GM23338 (cell line): Measurements from ENCODE around the gene PARL. TPM values are rescaled to one million over a fixed set of nuclear protein-coding genes. Genes with fewer than 3 reads are reported as not detected.

Source experiments
- ATAC-seq: fragments of 200-7000 bp; cut with Tn5 transposase; 3 replicates; pipeline ENCODE4 v1.9.1; 2020
- DNase-seq: peaks from one replicate; pipeline ENCODE4 v3.0.0-alpha.2; 2015; ENCODE audit warnings: low spot score
- H2AFZ ChIP-seq: fragments of 200-600 bp; sonication (generic); 2 replicates; pipeline ENCODE4 v1.8.0; 2016; ENCODE audit warnings: antibody characterized with exemption, mild to moderate bottlenecking, moderate library complexity
- H3F3A ChIP-seq: fragments of 200-600 bp; sonication (generic); replicated peaks from 2 replicates; pipeline ENCODE4 v1.8.0; 2017; ENCODE audit warnings: antibody characterized with exemption, mixed run types, low read depth
- H3K27ac ChIP-seq: fragments of 200-600 bp; sonication (generic); 2 replicates; pipeline ENCODE4 v1.6.1; 2016; ENCODE audit warnings: low read depth
- H3K27me3 ChIP-seq: fragments of 200-600 bp; sonication (generic); 2 replicates; pipeline ENCODE4 v1.8.0; 2016; ENCODE audit warnings: mild to moderate bottlenecking, mixed run types, moderate library complexity; ENCODE audit not compliant: insufficient read depth
- H3K36me3 ChIP-seq: fragments of 200-600 bp; sonication (generic); 2 replicates; pipeline ENCODE4 v1.8.0; 2016; ENCODE audit warnings: mild to moderate bottlenecking; ENCODE audit not compliant: insufficient read depth
- H3K4me1 ChIP-seq: fragments of 200-600 bp; sonication (generic); 2 replicates; pipeline ENCODE4 v1.8.0; 2016; ENCODE audit warnings: mild to moderate bottlenecking, moderate library complexity; ENCODE audit not compliant: insufficient read depth
- H3K4me2 ChIP-seq: fragments of 200-600 bp; sonication (generic); 2 replicates; pipeline ENCODE4 v1.7.1; 2017; ENCODE audit warnings: mixed run types
- H3K4me3 ChIP-seq: fragments of 200-600 bp; sonication (generic); 2 replicates; pipeline ENCODE4 v1.6.1; 2016; ENCODE audit warnings: mixed run types
- H3K79me2 ChIP-seq: fragments of 200-600 bp; sonication (generic); replicated peaks from 2 replicates; pipeline ENCODE4 v1.8.0; 2017; ENCODE audit warnings: mild to moderate bottlenecking; ENCODE audit not compliant: insufficient read depth
- H3K9me2 ChIP-seq: fragments of 200-600 bp; sonication (generic); 2 replicates; pipeline ENCODE4 v1.8.0; 2017; ENCODE audit not compliant: insufficient read depth
- H4K20me1 ChIP-seq: fragments of 200-600 bp; sonication (generic); replicated peaks from 2 replicates; pipeline ENCODE4 v1.8.0; 2017; ENCODE audit warnings: mild to moderate bottlenecking; ENCODE audit not compliant: insufficient read depth
- H3K27ac Mint-ChIP-seq: 2 replicates; pipeline ENCODE4 v1.8.0; 2020; ENCODE audit warnings: inconsistent platforms, mild to moderate bottlenecking, moderate library complexity, mixed read lengths
- H3K27me3 Mint-ChIP-seq: 3 replicates; pipeline ENCODE4 v1.8.0; 2022; ENCODE audit warnings: low read depth, mild to moderate bottlenecking, moderate library complexity, mixed read lengths, inconsistent platforms; ENCODE audit not compliant: insufficient read depth, poor library complexity
- H3K36me3 Mint-ChIP-seq: 3 replicates; pipeline ENCODE4 v1.8.0; 2021; ENCODE audit warnings: low read depth, mild to moderate bottlenecking, inconsistent platforms, moderate library complexity, mixed read lengths
- H3K4me1 Mint-ChIP-seq: 3 replicates; pipeline ENCODE4 v1.8.0; 2020; ENCODE audit warnings: mild to moderate bottlenecking, inconsistent platforms, mixed read lengths
- H3K4me3 Mint-ChIP-seq: 3 replicates; pipeline ENCODE4 v1.8.0; 2021; ENCODE audit warnings: moderate library complexity, mild to moderate bottlenecking, inconsistent platforms, mixed read lengths
- H3K9me3 Mint-ChIP-seq: 3 replicates; pipeline ENCODE4 v1.8.0; 2020; ENCODE audit warnings: moderate library complexity, mild to moderate bottlenecking, inconsistent platforms, mixed read lengths
- CREB1 ChIP-seq: fragments of 250-450 bp; sonication (Bioruptor Pico); IDR thresholded peaks from 2 replicates; pipeline ENCODE4 v1.5.0; 2020; ENCODE audit warnings: low read depth, mild to moderate bottlenecking, moderate library complexity
- EZH2phosphoT487 ChIP-seq: fragments of 200-600 bp; sonication (generic); IDR thresholded peaks from one replicate; pipeline ENCODE4 v1.8.1; 2018; ENCODE audit warnings: antibody characterized with exemption; ENCODE audit not compliant: unreplicated experiment
- JUNB ChIP-seq: IDR thresholded peaks from one replicate; pipeline ENCODE4 v1.6.1; 2016; ENCODE audit warnings: antibody characterized with exemption; ENCODE audit not compliant: unreplicated experiment
- NANOG ChIP-seq: IDR thresholded peaks from 2 replicates; pipeline ENCODE4 v1.6.1; 2016; ENCODE audit warnings: antibody characterized with exemption, borderline replicate concordance
- POLR2AphosphoS5 ChIP-seq: IDR thresholded peaks from 2 replicates; pipeline ENCODE4 v1.6.1; 2016; ENCODE audit warnings: antibody characterized with exemption, low read depth
- ZNF114 ChIP-seq: fragments of 250-450 bp; sonication (Bioruptor Pico); IDR thresholded peaks from 2 replicates; pipeline ENCODE4 v1.5.0; 2020; ENCODE audit warnings: mild to moderate bottlenecking, moderate library complexity
- ZNF331 ChIP-seq: fragments of 250-450 bp; sonication (Bioruptor Pico); IDR thresholded peaks from 2 replicates; pipeline ENCODE4 v1.5.0; 2020; ENCODE audit warnings: low read depth, mild to moderate bottlenecking, moderate library complexity
- polyA plus RNA-seq: library from polyadenylated mRNA; unstranded; fragments of >200 nt; fragmentation: Nextera tagmentation; extraction: Ambion mirVana; gene quantifications from 2 replicates; pipeline ENCODE4 v1.2.1, GENCODE V29; 2016
- total RNA-seq: library from RNA; depleted of rRNA; stranded (reverse); fragments of >200 nt; shearing (Covaris generic); gene quantifications from 2 replicates; pipeline ENCODE4 v1.2.3, GENCODE V29; 2014
- TF ChIP-seq, protein P1 (sequence below), 2 experiments: fragments of 200-600 bp in 1 of 2; sonication (generic) in 1 of 2; conservative IDR thresholded peaks; 2 replicates each; pipeline versions ENCODE4 v1.5.1 to v1.6.1; 2016 to 2017; ENCODE audit warnings: antibody characterized with exemption in 2 of 2, low read depth in 2 of 2, mild to moderate bottlenecking in 2 of 2, moderate library complexity in 1 of 2
- TF ChIP-seq, protein P2 (sequence below): fragments of 250-450 bp; sonication (Bioruptor Pico); IDR thresholded peaks from 2 replicates; pipeline ENCODE4 v1.5.0; 2020; ENCODE audit warnings: mild to moderate bottlenecking, moderate library complexity

PARL gene
- total and polyA plus RNA-seq, 2 experiments from 2014 or later = 67.5 to 78.7 TPM

DNA sequence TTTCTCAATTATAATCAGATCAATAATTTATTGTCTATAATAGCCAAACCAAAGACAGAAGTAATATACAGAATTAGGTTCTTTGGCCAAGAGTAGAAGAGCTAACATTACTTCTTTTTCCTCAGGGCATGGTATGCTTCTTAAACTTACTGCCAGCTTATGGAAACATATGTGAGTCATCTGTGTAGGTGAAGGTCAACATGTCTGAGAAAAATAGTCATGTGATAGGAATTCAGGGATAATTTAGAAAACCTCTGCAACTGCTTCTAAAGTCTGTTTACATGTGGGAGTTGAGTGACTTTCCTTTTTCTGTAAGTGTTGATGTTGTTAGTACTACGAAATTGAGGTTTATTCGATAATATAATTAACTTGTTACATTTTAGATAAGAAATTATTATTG lies 40.1 kb downstream of the PARL start:
- H3K4me2 ChIP-seq = no peak overlapping the region
- DNase-seq = no peak

DNA sequence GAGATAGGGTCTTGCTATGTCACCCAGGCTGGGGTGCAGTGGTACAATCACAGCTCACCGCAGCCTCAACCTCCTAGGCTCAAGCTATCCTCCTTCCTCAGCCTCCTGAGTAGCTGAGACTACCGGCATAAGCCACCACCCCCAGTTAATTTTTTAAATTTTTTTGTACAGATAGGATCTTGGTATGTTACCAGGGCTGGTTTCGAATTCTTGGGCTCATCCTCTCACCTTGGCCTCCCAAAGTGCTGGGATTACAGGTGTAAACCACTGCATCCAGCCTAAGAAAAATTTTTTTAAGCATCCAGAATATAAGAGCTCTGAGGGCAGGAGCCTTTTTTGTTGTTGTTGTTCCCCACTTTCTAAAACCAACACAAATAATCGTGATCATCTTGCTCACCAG lies 44.9 kb downstream of the PARL start:
- no peak for ATAC-seq
- peaks cover 58% of the 10 kb centered on the region for H3K36me3 Mint-ChIP-seq
- no peak for TF ChIP-seq ZNF331 (CRISPR knock-in tag)
- TF ChIP-seq, protein P1, sequence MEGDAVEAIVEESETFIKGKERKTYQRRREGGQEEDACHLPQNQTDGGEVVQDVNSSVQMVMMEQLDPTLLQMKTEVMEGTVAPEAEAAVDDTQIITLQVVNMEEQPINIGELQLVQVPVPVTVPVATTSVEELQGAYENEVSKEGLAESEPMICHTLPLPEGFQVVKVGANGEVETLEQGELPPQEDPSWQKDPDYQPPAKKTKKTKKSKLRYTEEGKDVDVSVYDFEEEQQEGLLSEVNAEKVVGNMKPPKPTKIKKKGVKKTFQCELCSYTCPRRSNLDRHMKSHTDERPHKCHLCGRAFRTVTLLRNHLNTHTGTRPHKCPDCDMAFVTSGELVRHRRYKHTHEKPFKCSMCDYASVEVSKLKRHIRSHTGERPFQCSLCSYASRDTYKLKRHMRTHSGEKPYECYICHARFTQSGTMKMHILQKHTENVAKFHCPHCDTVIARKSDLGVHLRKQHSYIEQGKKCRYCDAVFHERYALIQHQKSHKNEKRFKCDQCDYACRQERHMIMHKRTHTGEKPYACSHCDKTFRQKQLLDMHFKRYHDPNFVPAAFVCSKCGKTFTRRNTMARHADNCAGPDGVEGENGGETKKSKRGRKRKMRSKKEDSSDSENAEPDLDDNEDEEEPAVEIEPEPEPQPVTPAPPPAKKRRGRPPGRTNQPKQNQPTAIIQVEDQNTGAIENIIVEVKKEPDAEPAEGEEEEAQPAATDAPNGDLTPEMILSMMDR (conservative IDR thresholded peaks at IDR 0.05; ENCODE audit: low read depth in 2 of 2) = no peak
- TF ChIP-seq, protein P2, sequence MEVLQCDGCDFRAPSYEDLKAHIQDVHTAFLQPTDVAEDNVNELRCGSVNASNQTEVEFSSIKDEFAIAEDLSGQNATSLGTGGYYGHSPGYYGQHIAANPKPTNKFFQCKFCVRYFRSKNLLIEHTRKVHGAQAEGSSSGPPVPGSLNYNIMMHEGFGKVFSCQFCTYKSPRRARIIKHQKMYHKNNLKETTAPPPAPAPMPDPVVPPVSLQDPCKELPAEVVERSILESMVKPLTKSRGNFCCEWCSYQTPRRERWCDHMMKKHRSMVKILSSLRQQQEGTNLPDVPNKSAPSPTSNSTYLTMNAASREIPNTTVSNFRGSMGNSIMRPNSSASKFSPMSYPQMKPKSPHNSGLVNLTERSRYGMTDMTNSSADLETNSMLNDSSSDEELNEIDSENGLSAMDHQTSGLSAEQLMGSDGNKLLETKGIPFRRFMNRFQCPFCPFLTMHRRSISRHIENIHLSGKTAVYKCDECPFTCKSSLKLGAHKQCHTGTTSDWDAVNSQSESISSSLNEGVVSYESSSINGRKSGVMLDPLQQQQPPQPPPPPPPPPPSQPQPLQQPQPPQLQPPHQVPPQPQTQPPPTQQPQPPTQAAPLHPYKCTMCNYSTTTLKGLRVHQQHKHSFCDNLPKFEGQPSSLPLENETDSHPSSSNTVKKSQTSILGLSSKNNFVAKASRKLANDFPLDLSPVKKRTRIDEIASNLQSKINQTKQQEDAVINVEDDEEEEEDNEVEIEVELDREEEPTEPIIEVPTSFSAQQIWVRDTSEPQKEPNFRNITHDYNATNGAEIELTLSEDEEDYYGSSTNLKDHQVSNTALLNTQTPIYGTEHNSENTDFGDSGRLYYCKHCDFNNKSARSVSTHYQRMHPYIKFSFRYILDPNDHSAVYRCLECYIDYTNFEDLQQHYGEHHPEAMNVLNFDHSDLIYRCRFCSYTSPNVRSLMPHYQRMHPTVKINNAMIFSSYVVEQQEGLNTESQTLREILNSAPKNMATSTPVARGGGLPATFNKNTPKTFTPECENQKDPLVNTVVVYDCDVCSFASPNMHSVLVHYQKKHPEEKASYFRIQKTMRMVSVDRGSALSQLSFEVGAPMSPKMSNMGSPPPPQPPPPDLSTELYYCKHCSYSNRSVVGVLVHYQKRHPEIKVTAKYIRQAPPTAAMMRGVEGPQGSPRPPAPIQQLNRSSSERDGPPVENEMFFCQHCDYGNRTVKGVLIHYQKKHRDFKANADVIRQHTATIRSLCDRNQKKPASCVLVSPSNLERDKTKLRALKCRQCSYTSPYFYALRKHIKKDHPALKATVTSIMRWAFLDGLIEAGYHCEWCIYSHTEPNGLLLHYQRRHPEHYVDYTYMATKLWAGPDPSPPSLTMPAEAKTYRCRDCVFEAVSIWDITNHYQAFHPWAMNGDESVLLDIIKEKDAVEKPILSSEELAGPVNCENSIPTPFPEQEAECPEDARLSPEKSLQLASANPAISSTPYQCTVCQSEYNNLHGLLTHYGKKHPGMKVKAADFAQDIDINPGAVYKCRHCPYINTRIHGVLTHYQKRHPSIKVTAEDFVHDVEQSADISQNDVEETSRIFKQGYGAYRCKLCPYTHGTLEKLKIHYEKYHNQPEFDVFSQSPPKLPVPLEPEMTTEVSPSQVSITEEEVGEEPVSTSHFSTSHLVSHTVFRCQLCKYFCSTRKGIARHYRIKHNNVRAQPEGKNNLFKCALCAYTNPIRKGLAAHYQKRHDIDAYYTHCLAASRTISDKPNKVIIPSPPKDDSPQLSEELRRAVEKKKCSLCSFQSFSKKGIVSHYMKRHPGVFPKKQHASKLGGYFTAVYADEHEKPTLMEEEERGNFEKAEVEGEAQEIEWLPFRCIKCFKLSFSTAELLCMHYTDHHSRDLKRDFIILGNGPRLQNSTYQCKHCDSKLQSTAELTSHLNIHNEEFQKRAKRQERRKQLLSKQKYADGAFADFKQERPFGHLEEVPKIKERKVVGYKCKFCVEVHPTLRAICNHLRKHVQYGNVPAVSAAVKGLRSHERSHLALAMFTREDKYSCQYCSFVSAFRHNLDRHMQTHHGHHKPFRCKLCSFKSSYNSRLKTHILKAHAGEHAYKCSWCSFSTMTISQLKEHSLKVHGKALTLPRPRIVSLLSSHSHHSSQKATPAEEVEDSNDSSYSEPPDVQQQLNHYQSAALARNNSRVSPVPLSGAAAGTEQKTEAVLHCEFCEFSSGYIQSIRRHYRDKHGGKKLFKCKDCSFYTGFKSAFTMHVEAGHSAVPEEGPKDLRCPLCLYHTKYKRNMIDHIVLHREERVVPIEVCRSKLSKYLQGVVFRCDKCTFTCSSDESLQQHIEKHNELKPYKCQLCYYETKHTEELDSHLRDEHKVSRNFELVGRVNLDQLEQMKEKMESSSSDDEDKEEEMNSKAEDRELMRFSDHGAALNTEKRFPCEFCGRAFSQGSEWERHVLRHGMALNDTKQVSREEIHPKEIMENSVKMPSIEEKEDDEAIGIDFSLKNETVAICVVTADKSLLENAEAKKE (CRISPR knock-in tag) = no peak
- TF ChIP-seq NANOG = no peak

More for the DNA sequence above, 40.1 kb downstream of the PARL start:
- no peak for TF ChIP-seq EZH2phosphoT487
- no peak for TF ChIP-seq ZNF114
- no peak for TF ChIP-seq JUNB
- TF ChIP-seq POLR2AphosphoS5 = no peak
- TF ChIP-seq, protein P1 (conservative IDR thresholded peaks at IDR 0.05; ENCODE audit: low read depth in 2 of 2) = no peak
- TF ChIP-seq CREB1 (CRISPR knock-in tag) = no peak
- no peak overlapping the region for H3K4me3 ChIP-seq
- no peak for ATAC-seq
- H3K36me3 Mint-ChIP-seq = peaks cover 71% of the 10 kb centered on the region
- no peaks in the 10 kb centered on the region for H3K4me1 Mint-ChIP-seq
- H3F3A ChIP-seq = no peaks in the 10 kb centered on the region
- no peak overlapping the region for H3K27ac Mint-ChIP-seq
- H3K36me3 ChIP-seq = peaks cover 42% of the 10 kb centered on the region
- H3K4me3 Mint-ChIP-seq = no peak overlapping the region
- no peaks in the 10 kb centered on the region for H3K4me1 ChIP-seq
- no peak overlapping the region for H3K27ac ChIP-seq
- peaks cover 4% of the 10 kb centered on the region; the same call in 1 of the 2 replicates for H3K79me2 ChIP-seq
- no peaks in the 10 kb centered on the region for H3K27me3 Mint-ChIP-seq
- H3K9me3 Mint-ChIP-seq = no peaks in the 10 kb centered on the region
- no peaks in the 10 kb centered on the region for H3K9me2 ChIP-seq
- no peak overlapping the region for H2AFZ ChIP-seq
- no peaks in the 10 kb centered on the region for H3K27me3 ChIP-seq
- H4K20me1 ChIP-seq = no peaks in the 10 kb centered on the region

More for the DNA sequence above, 44.9 kb downstream of the PARL start:
- Histone ChIP-seq H3K4me2 (no peak overlapping the region), H3K4me3 (no peak overlapping the region), H3K4me1 (no peaks in the 10 kb centered on the region), H3F3A (no peaks in the 10 kb centered on the region), H4K20me1 (peaks cover 6% of the 10 kb centered on the region; the same call in 1 of the 2 replicates), H3K36me3 (peaks cover 23% of the 10 kb centered on the region), H3K79me2 (no peaks in the 10 kb centered on the region), H2AFZ (no peak overlapping the region), H3K27me3 (no peaks in the 10 kb centered on the region), H3K9me2 (no peaks in the 10 kb centered on the region), H3K27ac (no peak overlapping the region)
- Mint-ChIP-seq H3K9me3 (no peaks in the 10 kb centered on the region), H3K4me3 (no peak overlapping the region), H3K27me3 (peaks cover 2% of the 10 kb centered on the region), H3K27ac (no peak overlapping the region), H3K4me1 (no peaks in the 10 kb centered on the region)
- no peak for DNase-seq
